NB4 (cell line): ENCODE measurements around the gene AOPEP.

Source experiments
- DNase-seq: peaks from one replicate; pipeline ENCODE4 v3.0.0; 2010; ENCODE audit warnings: low read depth
- H3K4me3 ChIP-seq: one replicate; pipeline ENCODE4 v1.5.1; 2011; ENCODE audit warnings: mild to moderate bottlenecking, low read depth, low read length, moderate library complexity
- MYC ChIP-seq: IDR thresholded peaks from 2 replicates; pipeline ENCODE4 v1.6.1; 2011; ENCODE audit warnings: low read depth, low read length
- POLR2A ChIP-seq: IDR thresholded peaks from 2 replicates; pipeline ENCODE4 v1.6.1; 2011; ENCODE audit warnings: mild to moderate bottlenecking; ENCODE audit not compliant: insufficient read length; ENCODE audit errors: extremely low read depth
- TF ChIP-seq, protein P1 (sequence below): IDR thresholded peaks from one replicate; pipeline ENCODE4 v1.5.1; 2012; ENCODE audit warnings: low read depth, low read length
- TF ChIP-seq, protein P2 (sequence below): IDR thresholded peaks from 2 replicates; pipeline ENCODE4 v1.6.1; 2011; ENCODE audit warnings: low read depth, low read length

AOPEP gene

DNA sequence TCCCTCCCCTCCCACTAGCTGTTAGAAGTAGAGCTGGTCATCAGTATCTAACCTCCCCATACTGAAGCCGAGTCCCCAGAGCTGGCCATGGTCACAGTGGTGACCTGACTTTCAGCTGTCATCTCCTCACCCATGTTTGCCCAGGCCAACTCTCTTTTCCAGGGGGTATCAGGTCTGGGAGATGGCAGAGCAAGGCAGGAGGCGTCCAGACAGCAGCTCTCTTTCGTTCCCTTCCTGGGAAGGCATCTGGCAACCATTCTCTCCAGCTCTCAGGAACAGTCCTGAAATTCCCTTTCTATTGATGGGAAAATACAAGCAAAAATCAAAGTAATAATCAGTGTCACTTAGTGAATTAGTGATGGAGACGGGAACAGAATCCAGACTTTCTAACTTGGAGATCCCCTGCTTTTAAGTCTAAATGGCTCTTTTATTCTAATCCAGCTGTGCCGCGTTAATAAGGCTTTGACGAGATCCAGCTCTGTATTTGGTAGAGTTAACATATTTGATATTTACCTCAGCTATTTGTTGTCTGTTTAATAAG, 21.3 kb upstream of the AOPEP start:
- H3K4me3 ChIP-seq, result no peak overlapping the region
- DNase-seq, result no peak
- TF ChIP-seq MYC (no peak), POLR2A (no peak)
- TF ChIP-seq, protein P1, sequence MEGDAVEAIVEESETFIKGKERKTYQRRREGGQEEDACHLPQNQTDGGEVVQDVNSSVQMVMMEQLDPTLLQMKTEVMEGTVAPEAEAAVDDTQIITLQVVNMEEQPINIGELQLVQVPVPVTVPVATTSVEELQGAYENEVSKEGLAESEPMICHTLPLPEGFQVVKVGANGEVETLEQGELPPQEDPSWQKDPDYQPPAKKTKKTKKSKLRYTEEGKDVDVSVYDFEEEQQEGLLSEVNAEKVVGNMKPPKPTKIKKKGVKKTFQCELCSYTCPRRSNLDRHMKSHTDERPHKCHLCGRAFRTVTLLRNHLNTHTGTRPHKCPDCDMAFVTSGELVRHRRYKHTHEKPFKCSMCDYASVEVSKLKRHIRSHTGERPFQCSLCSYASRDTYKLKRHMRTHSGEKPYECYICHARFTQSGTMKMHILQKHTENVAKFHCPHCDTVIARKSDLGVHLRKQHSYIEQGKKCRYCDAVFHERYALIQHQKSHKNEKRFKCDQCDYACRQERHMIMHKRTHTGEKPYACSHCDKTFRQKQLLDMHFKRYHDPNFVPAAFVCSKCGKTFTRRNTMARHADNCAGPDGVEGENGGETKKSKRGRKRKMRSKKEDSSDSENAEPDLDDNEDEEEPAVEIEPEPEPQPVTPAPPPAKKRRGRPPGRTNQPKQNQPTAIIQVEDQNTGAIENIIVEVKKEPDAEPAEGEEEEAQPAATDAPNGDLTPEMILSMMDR, result no peak
- TF ChIP-seq, protein P2, sequence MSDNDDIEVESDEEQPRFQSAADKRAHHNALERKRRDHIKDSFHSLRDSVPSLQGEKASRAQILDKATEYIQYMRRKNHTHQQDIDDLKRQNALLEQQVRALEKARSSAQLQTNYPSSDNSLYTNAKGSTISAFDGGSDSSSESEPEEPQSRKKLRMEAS, result no peak

DNA sequence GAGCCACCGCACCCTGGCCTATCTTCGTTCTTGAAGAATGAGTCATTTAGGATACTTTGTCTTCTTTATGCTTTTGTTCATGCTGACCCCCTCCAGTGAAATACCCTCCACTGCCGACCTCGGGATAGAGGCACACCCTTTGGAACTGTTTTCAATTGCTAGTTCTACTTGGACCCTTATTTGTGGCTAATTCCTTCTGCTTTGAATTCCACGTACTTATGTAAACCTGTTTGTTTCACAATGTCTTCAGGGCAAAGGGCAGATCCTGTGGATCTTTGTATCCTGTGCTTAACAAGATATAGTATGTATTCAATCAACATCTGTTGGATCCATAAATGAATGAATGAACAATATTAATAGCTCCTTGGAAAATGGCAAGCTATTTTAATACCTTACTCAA, 19.6 kb upstream of the AOPEP start:
- DNase-seq, result no peak
- no peak overlapping the region for H3K4me3 ChIP-seq
- TF ChIP-seq POLR2A (no peak), MYC (no peak)
- TF ChIP-seq, protein P2, result no peak
- TF ChIP-seq, protein P1, result no peak

DNA sequence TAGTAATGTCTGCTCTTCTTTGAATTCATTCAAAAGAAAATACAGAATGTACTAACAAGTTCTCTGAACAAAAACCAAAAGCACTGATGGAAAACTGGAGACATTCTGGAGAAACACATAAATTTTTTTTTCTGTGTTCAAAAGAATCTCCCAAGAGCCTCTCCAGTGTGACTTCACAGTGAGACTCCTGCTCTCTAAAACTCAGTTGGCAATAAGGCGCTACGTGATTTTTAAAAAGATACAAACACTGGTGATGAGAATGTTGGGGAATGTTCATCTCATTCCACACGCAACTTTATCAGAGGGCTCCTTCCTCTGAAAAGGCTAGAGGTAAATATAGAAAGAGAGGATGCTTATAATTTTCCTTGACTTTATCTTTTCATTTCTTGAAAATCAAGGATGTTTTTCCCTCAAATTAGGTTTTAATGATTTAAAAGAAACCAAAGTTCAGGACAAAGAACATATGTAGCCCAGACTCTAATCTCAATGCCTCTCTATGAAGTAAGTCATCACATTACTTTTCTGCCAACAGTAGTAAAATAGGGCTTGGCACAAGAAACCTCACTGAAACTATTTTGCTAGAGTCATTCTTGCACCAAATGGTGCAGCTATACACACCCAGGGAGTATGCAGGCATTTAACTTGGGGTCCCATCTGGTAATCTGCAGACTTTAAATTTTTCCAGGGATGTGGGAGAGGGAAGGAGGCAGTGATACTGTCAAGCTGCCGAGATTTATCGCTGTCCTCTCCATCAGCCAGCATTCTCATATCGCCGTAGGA, 12.9 kb upstream of the AOPEP start:
- no peak overlapping the region for H3K4me3 ChIP-seq
- TF ChIP-seq, protein P2, result no peak
- TF ChIP-seq POLR2A, result no peak
- TF ChIP-seq, protein P1, result no peak
- TF ChIP-seq MYC, result no peak
- no peak for DNase-seq

DNA sequence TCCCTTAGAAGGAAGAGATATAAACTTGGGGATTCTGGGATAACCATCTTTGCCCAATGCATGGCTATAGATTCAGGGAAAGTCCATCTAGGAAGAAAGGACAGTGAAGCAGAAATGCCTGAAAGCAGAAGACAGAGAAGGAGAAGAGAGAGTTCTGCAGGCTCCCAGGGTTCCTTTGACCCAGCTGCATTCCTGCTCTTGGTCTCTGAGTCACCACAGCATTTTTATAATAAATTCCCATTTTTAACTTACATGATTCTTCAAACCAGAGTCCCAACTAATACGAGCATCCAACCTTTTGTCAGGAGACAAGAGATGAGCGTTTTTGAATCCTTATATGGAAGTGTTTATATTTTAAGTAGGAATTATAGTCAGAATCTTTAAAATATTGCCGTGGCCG, 12.0 kb upstream of the AOPEP start:
- no peak overlapping the region for H3K4me3 ChIP-seq
- DNase-seq, result no peak
- TF ChIP-seq, protein P2, result no peak
- no peak for TF ChIP-seq POLR2A

DNA sequence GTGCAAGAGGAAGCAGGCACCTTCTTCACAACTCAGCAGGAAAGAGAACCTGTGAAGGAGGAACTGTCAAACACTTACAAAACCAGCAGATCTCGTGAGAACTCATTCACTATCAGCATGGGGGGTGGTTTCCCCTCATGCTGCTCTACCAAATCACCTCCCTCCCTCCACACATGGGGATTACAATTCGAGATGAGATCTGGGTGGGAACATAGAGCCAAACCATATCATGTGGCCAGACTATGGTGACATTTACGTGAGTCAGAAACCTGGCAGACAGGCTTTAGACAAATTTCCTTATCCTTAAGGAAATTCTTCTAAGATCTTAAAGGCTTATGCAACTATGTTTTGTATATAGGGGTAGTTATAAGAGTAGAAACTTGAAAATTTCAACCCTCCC, 8.7 kb upstream of the AOPEP start:
- H3K4me3 ChIP-seq, result no peak overlapping the region
- TF ChIP-seq POLR2A (no peak), MYC (no peak)
- TF ChIP-seq, protein P2, result no peak
- TF ChIP-seq, protein P1, result no peak
- DNase-seq, result peak; percentile 18

DNA sequence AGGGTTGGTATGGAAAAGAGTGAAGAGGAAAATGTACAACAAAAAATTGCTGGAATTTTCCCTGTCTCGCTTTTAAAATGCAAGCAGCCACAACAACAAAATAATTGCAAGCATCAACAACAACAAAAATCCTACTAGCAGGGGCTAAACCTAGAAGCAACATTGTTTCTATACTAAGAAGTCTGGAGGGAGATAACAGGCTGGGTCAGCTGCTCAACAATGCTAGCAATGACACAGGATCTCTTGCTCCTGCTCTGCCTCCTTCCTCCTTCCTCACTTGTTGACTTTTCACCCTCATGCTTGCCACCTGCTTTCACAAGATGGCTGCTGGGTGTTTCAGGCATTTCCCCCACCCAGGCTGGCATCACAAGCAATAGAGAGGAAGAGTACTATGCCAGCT, 7.6 kb upstream of the AOPEP start:
- no peak for DNase-seq
- TF ChIP-seq, protein P1, result no peak
- no peak for TF ChIP-seq POLR2A

More for the DNA sequence above, 7.6 kb upstream of the AOPEP start:
- no peak overlapping the region for H3K4me3 ChIP-seq
